HCT116 (cell line): ENCODE measurements around the gene SMIM41. TPM values are rescaled to one million over a fixed set of nuclear protein-coding genes. Genes with fewer than 3 reads are reported as not detected.

ENCODE experiments used
- ATAC-seq: fragments of 200-7000 bp; cut with Tn5 transposase; 2 replicates; pipeline ENCODE4 v1.9.1; 2020; ENCODE audit warnings: mild to moderate bottlenecking, moderate library complexity
- BruUV-seq: library from RNA; stranded (reverse); fragments of 400-500 nt; replicated peaks from 2 replicates; lab custom pipeline; 2021; lab: Mats Ljungman, UMichigan
- CTCF ChIA-PET: fragments of 300-600 bp; sonication (Branson Sonifier 250); formaldehyde crosslinking; loops from one replicate; lab custom pipeline; 2021; ENCODE audit warnings: antibody characterized with exemption; lab: Charles Lee
- POLR2A ChIA-PET: fragments of 300-600, 350-600 bp; sonication (Branson Sonifier 250); formaldehyde crosslinking; loops from one replicate; lab custom pipeline; 2021; ENCODE audit warnings: antibody characterized with exemption; lab: Charles Lee
- RAD21 ChIA-PET, 2 experiments: fragments of 300-600 bp; sonication (Branson Sonifier 250); formaldehyde crosslinking; loops; one replicate each; lab custom pipeline; 2023; ENCODE audit warnings: low total read pairs in 2 of 2; ENCODE audit not compliant: uncharacterized antibody in 2 of 2, unreplicated experiment in 2 of 2, low non-redundant PET in 1 of 2; lab: Charles Lee
- DNase-seq: peaks from one replicate; pipeline ENCODE4 v3.0.0-alpha.2; 2010; ENCODE audit warnings: low read depth, low spot score
- H2AFZ ChIP-seq: fragments of 200-600 bp; shearing (Covaris generic), sonication (generic); 2 replicates; pipeline ENCODE4 v1.6.1; 2017; ENCODE audit warnings: low read depth, mixed run types, mixed read lengths, antibody characterized with exemption, low read length; ENCODE audit not compliant: poor library complexity, severe bottlenecking
- H3K27ac ChIP-seq: 2 replicates; pipeline ENCODE4 v1.5.1; 2012; ENCODE audit warnings: low read depth, low read length
- H3K27me3 ChIP-seq: fragments of 200-600 bp; sonication (generic); 2 replicates; pipeline ENCODE4 v1.6.1; 2016; ENCODE audit warnings: mixed run types, low read length, mixed read lengths; ENCODE audit not compliant: insufficient read depth
- H3K36me3 ChIP-seq, 2 experiments: fragments of 200-500 bp in 1 of 2; fragments of 200-600 bp in 1 of 2; sonication (Bioruptor generic) in 1 of 2; sonication (generic) in 1 of 2; 2 replicates each; pipeline versions ENCODE4 v1.5.1 to v1.6.1; 2014 to 2016; ENCODE audit warnings: low read length in 2 of 2, inconsistent platforms in 1 of 2, mixed read lengths in 1 of 2, mixed run types in 1 of 2; ENCODE audit not compliant: insufficient read depth in 2 of 2, control insufficient read depth in 1 of 2
- H3K4me1 ChIP-seq, 2 experiments: fragments of 200-600 bp in 1 of 2; sonication (generic) in 1 of 2; 2 replicates each; pipeline versions ENCODE4 v1.5.1 to v1.6.1; 2012 to 2017; ENCODE audit warnings: low read length in 2 of 2, inconsistent platforms in 1 of 2, mild to moderate bottlenecking in 1 of 2, mixed read lengths in 1 of 2, mixed run types in 1 of 2, moderate library complexity in 1 of 2; ENCODE audit not compliant: insufficient read depth in 2 of 2, control insufficient read depth in 1 of 2
- H3K4me2 ChIP-seq: fragments of 200-600 bp; sonication (generic); 2 replicates; pipeline ENCODE4 v1.6.1; 2017; ENCODE audit warnings: mixed run types, low read length, mixed read lengths
- H3K4me3 ChIP-seq, 2 experiments: fragments of 200-600 bp in 1 of 2; sonication (generic) in 1 of 2; replicated peaks in 1 of 2; 2 replicates each; pipeline ENCODE4 v1.5.1; 2011 to 2016; ENCODE audit warnings: low read length in 2 of 2, control low read depth in 1 of 2, low read depth in 1 of 2, mild to moderate bottlenecking in 1 of 2, mixed read lengths in 1 of 2, mixed run types in 1 of 2
- H3K79me2 ChIP-seq: fragments of 200-600 bp; sonication (generic); 2 replicates; pipeline ENCODE4 v1.6.1; 2017; ENCODE audit warnings: mild to moderate bottlenecking, mixed run types, low read length, moderate library complexity, mixed read lengths; ENCODE audit not compliant: insufficient read depth
- H3K9ac ChIP-seq: fragments of 200-600 bp; sonication (generic); 2 replicates; pipeline ENCODE4 v1.6.1; 2016; ENCODE audit warnings: low read length, mixed read lengths
- H3K9me2 ChIP-seq: fragments of 200-600 bp; sonication (generic), shearing (Covaris generic); 2 replicates; pipeline ENCODE4 v1.6.1; 2017; ENCODE audit warnings: mixed run types, mild to moderate bottlenecking, moderate library complexity; ENCODE audit not compliant: insufficient read depth
- H3K9me3 ChIP-seq, 2 experiments: fragments of 200-500 bp in 1 of 2; fragments of 200-600 bp in 1 of 2; sonication (Bioruptor generic) in 1 of 2; sonication (generic) in 1 of 2; 2 replicates each; pipeline ENCODE4 v1.6.1; 2014 to 2017; ENCODE audit warnings: low read length in 2 of 2, mixed read lengths in 2 of 2, inconsistent platforms in 1 of 2, low read depth in 1 of 2, mild to moderate bottlenecking in 1 of 2, mixed run types in 1 of 2, moderate library complexity in 1 of 2; ENCODE audit not compliant: control insufficient read depth in 1 of 2, insufficient read depth in 1 of 2
- H4K20me1 ChIP-seq: fragments of 200-600 bp; sonication (generic), shearing (Covaris generic); 2 replicates; pipeline ENCODE4 v1.6.1; 2017; ENCODE audit warnings: mixed run types, mild to moderate bottlenecking, moderate library complexity; ENCODE audit not compliant: insufficient read depth
- CBX3 ChIP-seq: IDR thresholded peaks from 2 replicates; pipeline ENCODE4 v1.6.1; 2012; ENCODE audit warnings: low read depth
- EGR1 ChIP-seq: IDR thresholded peaks from 2 replicates; pipeline ENCODE4 v1.6.1; 2012; ENCODE audit warnings: low read depth
- EZH2 ChIP-seq: fragments of 200-600 bp; sonication (generic); IDR thresholded peaks from 2 replicates; pipeline ENCODE4 v1.6.1; 2017; ENCODE audit warnings: antibody characterized with exemption, mixed run types
- JUND ChIP-seq: IDR thresholded peaks from 2 replicates; pipeline ENCODE4 v1.6.1; 2012
- SIN3A ChIP-seq: IDR thresholded peaks from 2 replicates; pipeline ENCODE4 v1.6.1; 2012; ENCODE audit warnings: low read depth
- SP1 ChIP-seq: IDR thresholded peaks from 2 replicates; pipeline ENCODE4 v1.6.1; 2012; ENCODE audit warnings: low read depth
- SRF ChIP-seq: IDR thresholded peaks from 2 replicates; pipeline ENCODE4 v1.6.1; 2012; ENCODE audit warnings: low read depth
- ZFX ChIP-seq: fragments of 450-650 bp; IDR thresholded peaks from 2 replicates; pipeline ENCODE4 v1.6.1; 2017
- ZNF274 ChIP-seq: fragments of 200-500 bp; sonication (Bioruptor generic); IDR thresholded peaks from 2 replicates; pipeline ENCODE4 v1.6.1; 2014; ENCODE audit warnings: mild to moderate bottlenecking, low read depth, low read length, inconsistent platforms
- intact Hi-C: fragments of 100-400 bp; cut with micrococcal nuclease; formaldehyde crosslinking; loops from 2 replicates; pipeline ENCODE4 v1.10.0; 2022
- total RNA-seq: library from RNA; stranded (reverse); gene quantifications from one replicate; pipeline ENCODE4 v1.2.1, GENCODE V29; 2021; ENCODE audit not compliant: unreplicated experiment
- TF ChIP-seq, protein P1 (sequence below), 3 experiments: fragments of 200-600 bp in 1 of 3; sonication (generic) in 1 of 3; IDR thresholded peaks in 2 of 3; conservative IDR thresholded peaks in 1 of 3; 2 replicates each; pipeline ENCODE4 v1.5.1; 2012 to 2017; ENCODE audit warnings: low read depth in 2 of 3, low read length in 2 of 3, antibody characterized with exemption in 1 of 3, borderline replicate concordance in 1 of 3, control low read depth in 1 of 3, mild to moderate bottlenecking in 1 of 3, mixed read lengths in 1 of 3, mixed run types in 1 of 3, moderate library complexity in 1 of 3; ENCODE audit not compliant: insufficient read depth in 1 of 3
- TF ChIP-seq, protein P2 (sequence below): IDR thresholded peaks from 2 replicates; pipeline ENCODE4 v1.6.1; 2012
- TF ChIP-seq, protein P3 (sequence below): IDR thresholded peaks from 2 replicates; pipeline ENCODE4 v1.6.1; 2011; ENCODE audit warnings: mild to moderate bottlenecking, low read length, moderate library complexity; ENCODE audit not compliant: insufficient replicate concordance; ENCODE audit errors: extremely low read depth
- TF ChIP-seq, protein P4 (sequence below): IDR thresholded peaks from 2 replicates; pipeline ENCODE4 v1.6.1; 2012; ENCODE audit warnings: low read depth

The SMIM41 gene
- total RNA-seq, 1 experiment from 2014 or later: not detected

DNA sequence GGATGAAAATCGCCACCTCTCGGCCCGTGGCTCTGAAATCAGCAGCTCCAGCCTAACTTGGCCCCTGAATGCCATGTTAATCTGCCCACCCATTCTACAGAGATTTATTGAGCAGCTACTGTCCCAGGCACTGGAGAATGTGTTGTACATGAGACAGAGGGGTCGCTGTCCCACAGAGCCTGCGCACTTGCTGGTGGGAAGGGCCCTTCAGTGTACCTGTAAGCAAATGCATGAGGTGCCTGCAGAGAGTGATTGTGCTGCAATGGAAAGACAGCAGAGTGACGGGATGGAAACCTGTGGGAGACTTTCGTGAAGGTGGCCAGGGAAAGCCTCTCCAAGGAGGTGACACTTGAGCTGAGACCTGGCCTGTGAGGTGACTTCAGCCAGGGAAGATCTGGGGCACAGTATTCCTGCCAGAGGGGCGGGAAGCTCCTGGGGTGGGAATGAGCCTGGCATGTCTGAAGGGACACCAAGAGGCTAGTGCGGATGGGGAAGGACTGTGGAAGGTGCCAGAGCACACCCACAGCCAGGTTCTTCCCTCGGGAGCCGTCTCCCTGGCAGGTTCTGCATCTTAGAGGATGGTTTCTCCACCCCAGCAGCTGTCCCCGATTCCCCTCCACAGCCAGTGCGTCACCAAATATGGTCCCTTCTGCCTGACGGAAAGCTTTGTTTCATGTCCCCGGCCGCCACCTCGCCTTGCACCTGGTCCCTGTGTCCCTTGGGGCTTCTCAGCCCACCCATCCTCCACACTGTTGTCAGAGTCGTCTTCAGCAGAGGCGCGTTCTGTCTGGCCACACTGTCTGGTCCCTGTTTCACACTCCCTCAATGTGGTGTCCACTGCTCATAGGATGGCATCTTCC lies 8.7 kb downstream of the SMIM41 start:
- POLR2A ChIA-PET: no interaction called here
- Histone ChIP-seq H3K79me2 (no peaks in the 10 kb centered on the region), H3K27ac (no peak overlapping the region), H3K9me3 (no peaks in the 10 kb centered on the region), H3K4me3 (no peak overlapping the region), H4K20me1 (no peaks in the 10 kb centered on the region), H3K27me3 (peaks cover 27% of the 10 kb centered on the region), H2AFZ (no peak overlapping the region), H3K4me1 (peaks cover 7 to 10% of the 10 kb centered on the region in 2 experiments), H3K36me3 (no peaks in the 10 kb centered on the region), H3K4me2 (no peak overlapping the region), H3K9ac (no peak overlapping the region), H3K9me2 (no peaks in the 10 kb centered on the region)
- RAD21 ChIA-PET: no interaction called here
- CTCF ChIA-PET: interaction anchor here (1.0 to 1.3 kb wide), 2 partner anchors 63 kb away, joined by 3 to 5 read pairs; no protein-coding TSS in a partner anchor
- BruUV-seq: no TSS peak
- no peak for ATAC-seq
- TF ChIP-seq, protein P1, sequence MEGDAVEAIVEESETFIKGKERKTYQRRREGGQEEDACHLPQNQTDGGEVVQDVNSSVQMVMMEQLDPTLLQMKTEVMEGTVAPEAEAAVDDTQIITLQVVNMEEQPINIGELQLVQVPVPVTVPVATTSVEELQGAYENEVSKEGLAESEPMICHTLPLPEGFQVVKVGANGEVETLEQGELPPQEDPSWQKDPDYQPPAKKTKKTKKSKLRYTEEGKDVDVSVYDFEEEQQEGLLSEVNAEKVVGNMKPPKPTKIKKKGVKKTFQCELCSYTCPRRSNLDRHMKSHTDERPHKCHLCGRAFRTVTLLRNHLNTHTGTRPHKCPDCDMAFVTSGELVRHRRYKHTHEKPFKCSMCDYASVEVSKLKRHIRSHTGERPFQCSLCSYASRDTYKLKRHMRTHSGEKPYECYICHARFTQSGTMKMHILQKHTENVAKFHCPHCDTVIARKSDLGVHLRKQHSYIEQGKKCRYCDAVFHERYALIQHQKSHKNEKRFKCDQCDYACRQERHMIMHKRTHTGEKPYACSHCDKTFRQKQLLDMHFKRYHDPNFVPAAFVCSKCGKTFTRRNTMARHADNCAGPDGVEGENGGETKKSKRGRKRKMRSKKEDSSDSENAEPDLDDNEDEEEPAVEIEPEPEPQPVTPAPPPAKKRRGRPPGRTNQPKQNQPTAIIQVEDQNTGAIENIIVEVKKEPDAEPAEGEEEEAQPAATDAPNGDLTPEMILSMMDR (IDR thresholded peaks at IDR 0.05 in 2 of 3, conservative IDR thresholded peaks at IDR 0.05 in 1 of 3; ENCODE audit: borderline replicate concordance in 1 of 3, insufficient read depth in 1 of 3, low read depth in 2 of 3, low read length in 2 of 3): no peak
- TF ChIP-seq EZH2 (no peak), JUND (no peak), SIN3A (no peak), ZFX (no peak), SRF (no peak), EGR1 (no peak), SP1 (no peak), CBX3 (no peak), ZNF274 (no peak)
- TF ChIP-seq, protein P2, sequence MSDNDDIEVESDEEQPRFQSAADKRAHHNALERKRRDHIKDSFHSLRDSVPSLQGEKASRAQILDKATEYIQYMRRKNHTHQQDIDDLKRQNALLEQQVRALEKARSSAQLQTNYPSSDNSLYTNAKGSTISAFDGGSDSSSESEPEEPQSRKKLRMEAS: no peak
- TF ChIP-seq, protein P3, sequence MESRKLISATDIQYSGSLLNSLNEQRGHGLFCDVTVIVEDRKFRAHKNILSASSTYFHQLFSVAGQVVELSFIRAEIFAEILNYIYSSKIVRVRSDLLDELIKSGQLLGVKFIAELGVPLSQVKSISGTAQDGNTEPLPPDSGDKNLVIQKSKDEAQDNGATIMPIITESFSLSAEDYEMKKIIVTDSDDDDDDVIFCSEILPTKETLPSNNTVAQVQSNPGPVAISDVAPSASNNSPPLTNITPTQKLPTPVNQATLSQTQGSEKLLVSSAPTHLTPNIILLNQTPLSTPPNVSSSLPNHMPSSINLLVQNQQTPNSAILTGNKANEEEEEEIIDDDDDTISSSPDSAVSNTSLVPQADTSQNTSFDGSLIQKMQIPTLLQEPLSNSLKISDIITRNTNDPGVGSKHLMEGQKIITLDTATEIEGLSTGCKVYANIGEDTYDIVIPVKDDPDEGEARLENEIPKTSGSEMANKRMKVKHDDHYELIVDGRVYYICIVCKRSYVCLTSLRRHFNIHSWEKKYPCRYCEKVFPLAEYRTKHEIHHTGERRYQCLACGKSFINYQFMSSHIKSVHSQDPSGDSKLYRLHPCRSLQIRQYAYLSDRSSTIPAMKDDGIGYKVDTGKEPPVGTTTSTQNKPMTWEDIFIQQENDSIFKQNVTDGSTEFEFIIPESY: no peak
- TF ChIP-seq, protein P4, sequence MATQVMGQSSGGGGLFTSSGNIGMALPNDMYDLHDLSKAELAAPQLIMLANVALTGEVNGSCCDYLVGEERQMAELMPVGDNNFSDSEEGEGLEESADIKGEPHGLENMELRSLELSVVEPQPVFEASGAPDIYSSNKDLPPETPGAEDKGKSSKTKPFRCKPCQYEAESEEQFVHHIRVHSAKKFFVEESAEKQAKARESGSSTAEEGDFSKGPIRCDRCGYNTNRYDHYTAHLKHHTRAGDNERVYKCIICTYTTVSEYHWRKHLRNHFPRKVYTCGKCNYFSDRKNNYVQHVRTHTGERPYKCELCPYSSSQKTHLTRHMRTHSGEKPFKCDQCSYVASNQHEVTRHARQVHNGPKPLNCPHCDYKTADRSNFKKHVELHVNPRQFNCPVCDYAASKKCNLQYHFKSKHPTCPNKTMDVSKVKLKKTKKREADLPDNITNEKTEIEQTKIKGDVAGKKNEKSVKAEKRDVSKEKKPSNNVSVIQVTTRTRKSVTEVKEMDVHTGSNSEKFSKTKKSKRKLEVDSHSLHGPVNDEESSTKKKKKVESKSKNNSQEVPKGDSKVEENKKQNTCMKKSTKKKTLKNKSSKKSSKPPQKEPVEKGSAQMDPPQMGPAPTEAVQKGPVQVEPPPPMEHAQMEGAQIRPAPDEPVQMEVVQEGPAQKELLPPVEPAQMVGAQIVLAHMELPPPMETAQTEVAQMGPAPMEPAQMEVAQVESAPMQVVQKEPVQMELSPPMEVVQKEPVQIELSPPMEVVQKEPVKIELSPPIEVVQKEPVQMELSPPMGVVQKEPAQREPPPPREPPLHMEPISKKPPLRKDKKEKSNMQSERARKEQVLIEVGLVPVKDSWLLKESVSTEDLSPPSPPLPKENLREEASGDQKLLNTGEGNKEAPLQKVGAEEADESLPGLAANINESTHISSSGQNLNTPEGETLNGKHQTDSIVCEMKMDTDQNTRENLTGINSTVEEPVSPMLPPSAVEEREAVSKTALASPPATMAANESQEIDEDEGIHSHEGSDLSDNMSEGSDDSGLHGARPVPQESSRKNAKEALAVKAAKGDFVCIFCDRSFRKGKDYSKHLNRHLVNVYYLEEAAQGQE: no peak
- intact Hi-C loops: no loop called here
- no peak for DNase-seq
